SK-N-SH (cell line): ENCODE measurements around the gene RBP5. TPM values are rescaled to one million over a fixed set of nuclear protein-coding genes. Genes with fewer than 3 reads are reported as not detected.

Experiments
- CTCF ChIA-PET: fragments of 300-600, 350-600 bp; formaldehyde crosslinking; extraction: SDS; loops from one replicate; lab custom pipeline; 2021; lab: Yijun Ruan, JAX
- POLR2A ChIA-PET: fragments of 350-600 bp; sonication (Branson Sonifier 250); formaldehyde crosslinking; extraction: SDS; loops from one replicate; lab custom pipeline; 2020; ENCODE audit warnings: antibody characterized with exemption, inconsistent platforms; lab: Yijun Ruan, JAX
- DNase-seq: peaks from one replicate; pipeline ENCODE4 v3.0.0; 2012
- H2AFZ ChIP-seq: fragments of 200-600 bp; sonication (generic); 2 replicates; pipeline ENCODE4 v1.8.1; 2016; ENCODE audit warnings: antibody characterized with exemption, mild to moderate bottlenecking, low read depth
- H3F3A ChIP-seq: fragments of 200-600 bp; sonication (generic); replicated peaks from 2 replicates; pipeline ENCODE3; 2016; ENCODE audit warnings: antibody characterized with exemption, mild to moderate bottlenecking; ENCODE audit not compliant: insufficient read depth
- H3K27ac ChIP-seq, 2 experiments: fragments of 200-500 bp in 1 of 2; fragments of 200-600 bp in 1 of 2; sonication (Bioruptor generic) in 1 of 2; sonication (generic), shearing (Covaris generic) in 1 of 2; 2 replicates each; pipeline versions ENCODE4 v1.5.1 to v1.6.1; 2014 to 2016; ENCODE audit warnings: low read depth in 2 of 2, inconsistent platforms in 1 of 2, low read length in 1 of 2, mild to moderate bottlenecking in 1 of 2, mixed read lengths in 1 of 2
- H3K27me3 ChIP-seq: fragments of 200-600 bp; sonication (generic), shearing (Covaris generic); 2 replicates; pipeline ENCODE4 v1.6.1; 2016; ENCODE audit warnings: mixed run types; ENCODE audit not compliant: insufficient read depth
- H3K36me3 ChIP-seq, 2 experiments: fragments of 200-500 bp in 1 of 2; fragments of 200-600 bp in 1 of 2; sonication (Bioruptor generic) in 1 of 2; sonication (generic) in 1 of 2; replicated peaks in 1 of 2; 2 replicates each; pipeline versions ENCODE3 to v1.5.1; 2014 to 2016; ENCODE audit warnings: low read length in 1 of 2, mild to moderate bottlenecking in 1 of 2; ENCODE audit not compliant: insufficient read depth in 2 of 2, control insufficient read depth in 1 of 2
- H3K4me1 ChIP-seq, 2 experiments: fragments of 200-500 bp in 1 of 2; fragments of 200-600 bp in 1 of 2; sonication (Bioruptor generic) in 1 of 2; sonication (generic), shearing (Covaris generic) in 1 of 2; 2 replicates each; pipeline versions ENCODE4 v1.5.1 to v1.6.1; 2014 to 2016; ENCODE audit warnings: low read depth in 1 of 2, low read length in 1 of 2, mixed run types in 1 of 2; ENCODE audit not compliant: insufficient read depth in 2 of 2, control insufficient read depth in 1 of 2
- H3K4me2 ChIP-seq: fragments of 200-600 bp; sonication (generic), shearing (Covaris generic); 2 replicates; pipeline ENCODE4 v1.6.1; 2017; ENCODE audit warnings: mixed run types
- H3K4me3 ChIP-seq, 2 experiments: fragments of 200-500 bp in 1 of 2; fragments of 200-600 bp in 1 of 2; sonication (Bioruptor generic) in 1 of 2; sonication (generic), shearing (Covaris generic) in 1 of 2; 2 replicates each; pipeline versions ENCODE4 v1.5.1 to v1.8.1; 2014 to 2016; ENCODE audit warnings: low read depth in 2 of 2, inconsistent platforms in 1 of 2, low read length in 1 of 2, mild to moderate bottlenecking in 1 of 2, mixed read lengths in 1 of 2, moderate library complexity in 1 of 2
- H3K79me2 ChIP-seq: fragments of 200-600 bp; sonication (generic); 2 replicates; pipeline ENCODE4 v1.8.1; 2017; ENCODE audit warnings: mild to moderate bottlenecking; ENCODE audit not compliant: insufficient read depth
- H3K9ac ChIP-seq: fragments of 200-600 bp; sonication (generic); 2 replicates; pipeline ENCODE4 v1.6.1; 2017; ENCODE audit warnings: mixed run types
- H3K9me2 ChIP-seq: fragments of 200-600 bp; sonication (generic); 2 replicates; pipeline ENCODE4 v1.6.1; 2017; ENCODE audit warnings: mixed run types
- H3K9me3 ChIP-seq: fragments of 200-600 bp; sonication (generic); 2 replicates; pipeline ENCODE4 v1.6.1; 2017; ENCODE audit warnings: mixed run types, mild to moderate bottlenecking, moderate library complexity
- H4K20me1 ChIP-seq: fragments of 200-600 bp; sonication (generic); 2 replicates; pipeline ENCODE4 v1.6.1; 2017; ENCODE audit warnings: mild to moderate bottlenecking, mixed run types; ENCODE audit not compliant: insufficient read depth
- CHD2 ChIP-seq: fragments of 150-350 bp; IDR thresholded peaks from 2 replicates; pipeline ENCODE4 v1.6.1; 2018; ENCODE audit warnings: low read length; ENCODE audit not compliant: partially characterized antibody
- CTCF ChIP-seq: fragments of 200-600 bp; sonication (generic); IDR thresholded peaks from 2 replicates; pipeline ENCODE4 v1.6.1; 2017; ENCODE audit warnings: antibody characterized with exemption, mild to moderate bottlenecking, moderate library complexity
- ELF1 ChIP-seq: IDR thresholded peaks from 2 replicates; pipeline ENCODE4 v1.4.0; 2012
- EZH2phosphoT487 ChIP-seq: fragments of 200-600 bp; sonication (generic); IDR thresholded peaks from 2 replicates; pipeline ENCODE4 v1.6.1; 2017; ENCODE audit warnings: low read depth, mixed run types, mild to moderate bottlenecking, antibody characterized with exemption, moderate library complexity, borderline replicate concordance
- FOXJ3 ChIP-seq: sonication (generic); formaldehyde crosslinking; IDR thresholded peaks from 2 replicates; pipeline ENCODE4 v1.5.1; 2020; ENCODE audit warnings: mild to moderate bottlenecking, missing genetic modification reagents
- FOXM1 ChIP-seq: IDR thresholded peaks from 2 replicates; pipeline ENCODE4 v1.4.0; 2012; ENCODE audit warnings: low read depth, mild to moderate bottlenecking
- GATA2 ChIP-seq: sonication (generic); formaldehyde crosslinking; IDR thresholded peaks from 2 replicates; pipeline ENCODE4 v1.5.0; 2020; ENCODE audit warnings: mild to moderate bottlenecking, missing genetic modification reagents
- IRF3 ChIP-seq: fragments of 150-350 bp; IDR thresholded peaks from 2 replicates; pipeline ENCODE4 v1.6.1; 2016; ENCODE audit warnings: mild to moderate bottlenecking, low read depth, low read length
- NFIC ChIP-seq: IDR thresholded peaks from 2 replicates; pipeline ENCODE4 v1.4.0; 2012; ENCODE audit warnings: borderline replicate concordance
- POLR2AphosphoS5 ChIP-seq: IDR thresholded peaks from 2 replicates; pipeline ENCODE4 v1.6.1; 2012; ENCODE audit warnings: low read depth, low read length
- RAD21 ChIP-seq: IDR thresholded peaks from 2 replicates; pipeline ENCODE4 v1.6.1; 2012; ENCODE audit warnings: mild to moderate bottlenecking, low read length
- RXRA ChIP-seq: IDR thresholded peaks from 2 replicates; pipeline ENCODE4 v1.4.0; 2012; ENCODE audit warnings: low read depth, mild to moderate bottlenecking, borderline replicate concordance
- SIN3A ChIP-seq: IDR thresholded peaks from 2 replicates; pipeline ENCODE4 v1.6.1; 2012; ENCODE audit warnings: low read depth, mild to moderate bottlenecking, low read length, moderate library complexity, borderline replicate concordance
- SMC3 ChIP-seq: IDR thresholded peaks from 2 replicates; pipeline ENCODE4 v1.6.1; 2012; ENCODE audit warnings: low read depth, low read length, improper control_type of control experiment
- TAF1 ChIP-seq: IDR thresholded peaks from 2 replicates; pipeline ENCODE4 v1.6.1; 2012; ENCODE audit warnings: low read depth, mild to moderate bottlenecking, low read length, moderate library complexity, borderline replicate concordance
- TEAD4 ChIP-seq: IDR thresholded peaks from 2 replicates; pipeline ENCODE4 v1.4.0; 2012; ENCODE audit warnings: mild to moderate bottlenecking, borderline replicate concordance; ENCODE audit not compliant: insufficient read depth
- USF2 ChIP-seq: fragments of 150-350 bp; IDR thresholded peaks from 2 replicates; pipeline ENCODE4 v1.6.1; 2017; ENCODE audit warnings: antibody characterized with exemption, low read length, low read depth, borderline replicate concordance
- YY1 ChIP-seq: IDR thresholded peaks from 2 replicates; pipeline ENCODE4 v1.4.0; 2012; ENCODE audit warnings: low read depth, mild to moderate bottlenecking
- WGBS: methylation state at CpG from one replicate; pipeline ENCODE4 v1.1.6; 2017; ENCODE audit warnings: low lambda C conversion rate; 5-methylcytosine and 5-hydroxymethylcytosine counted together
- polyA plus RNA-seq, 3 experiments: library from polyadenylated mRNA; depleted of rRNA; stranded (reverse); fragments of >200 nt; gene quantifications; 2 replicates each; pipeline ENCODE4 v1.2.3, GENCODE V29; 2012

Gene RBP5
- polyA plus RNA-seq, 1 of the 3 experiments (the other 2 are of a cell fraction): 0.12 TPM

- TF ChIP-seq YY1: no peak
- TF ChIP-seq TAF1: no peak
- TF ChIP-seq TEAD4: no peak
- no peak for TF ChIP-seq FOXM1
- no peak for TF ChIP-seq POLR2AphosphoS5
- no peak for TF ChIP-seq SMC3
- TF ChIP-seq, all 33 proteins: peak for 0
Measured at GRCh38 chr12:7079826-7080125, 48.9 kb downstream of the RBP5 start (continued).

GRCh38 chr12:7078163-7078562 is 50.5 kb downstream of the RBP5 start:
- no peak overlapping the region for H3K4me2 ChIP-seq
- 26% methylated on average over 4 of the region's 4 CpGs for WGBS
- CTCF ChIA-PET: interaction anchor here (0.6 to 1.9 kb wide), 2 partner anchors 10 kb away, joined by 3 to 5 read pairs; no protein-coding TSS in a partner anchor

GRCh38 chr12:7076493-7076892 is 52.2 kb downstream of the RBP5 start:
- H3K9me2 ChIP-seq: no peaks in the 10 kb centered on the region
- TF ChIP-seq ELF1: no peak
- TF ChIP-seq TAF1: no peak
- no peak for TF ChIP-seq GATA2 (CRISPR knock-in tag)
- TF ChIP-seq RAD21: no peak
- TF ChIP-seq SIN3A: no peak
- TF ChIP-seq SMC3: no peak
- TF ChIP-seq NFIC: no peak
- no peak for TF ChIP-seq CHD2
- no peak for TF ChIP-seq USF2
- TF ChIP-seq YY1: no peak
- no peak for TF ChIP-seq EZH2phosphoT487
- TF ChIP-seq IRF3: no peak
- no peak for TF ChIP-seq FOXJ3

More at GRCh38 chr12:7078163-7078562, 50.5 kb downstream of the RBP5 start:
- Histone ChIP-seq H3K27ac (no peak overlapping the region), H3K36me3 (no peaks in the 10 kb centered on the region), H3K9me3 (no peaks in the 10 kb centered on the region), H3K27me3 (no peaks in the 10 kb centered on the region; the same call in 1 of the 2 replicates), H3K4me1 (peaks cover 0 to 3% of the 10 kb centered on the region in 2 experiments; a peak in 1 of 4 replicates), H2AFZ (no peak overlapping the region), H4K20me1 (no peaks in the 10 kb centered on the region), H3K9me2 (no peaks in the 10 kb centered on the region), H3K79me2 (no peaks in the 10 kb centered on the region), H3K9ac (no peak overlapping the region), H3K4me3 (no peak overlapping the region), H3F3A (peaks cover 7% of the 10 kb centered on the region)
- no peak for TF ChIP-seq RXRA
- no peak for TF ChIP-seq TAF1
- 0 out of 2 replicates have a peak, but pooled peaks have one; percentile 14 for TF ChIP-seq CTCF
- POLR2A ChIA-PET: no interaction called here
- no peak for DNase-seq

More at GRCh38 chr12:7076493-7076892, 52.2 kb downstream of the RBP5 start:
- H3K4me2 ChIP-seq: no peak overlapping the region
- DNase-seq: no peak
- peaks cover 0 to 3% of the 10 kb centered on the region in 2 experiments; a peak in 1 of 4 replicates for H3K4me1 ChIP-seq
- H3K27me3 ChIP-seq: peaks cover 9% of the 10 kb centered on the region; the same call in 1 of the 2 replicates
- no peak overlapping the region for H2AFZ ChIP-seq
- no peak overlapping the region for H3K4me3 ChIP-seq
- H3K79me2 ChIP-seq: no peaks in the 10 kb centered on the region
- ChIA-PET POLR2A (no interaction called here), CTCF (interaction anchor here (0.6 to 1.9 kb wide), 7 partner anchors 12 to 112 kb away, joined by 3 to 7 read pairs (median 3); no protein-coding TSS in a partner anchor)
- 66% methylated on average over 4 of the region's 4 CpGs for WGBS
- H3K27ac ChIP-seq: no peak overlapping the region
- no peak overlapping the region for H3K9ac ChIP-seq
- no peaks in the 10 kb centered on the region for H3K9me3 ChIP-seq
- H3F3A ChIP-seq: peaks cover 7% of the 10 kb centered on the region
- no peaks in the 10 kb centered on the region for H3K36me3 ChIP-seq
- H4K20me1 ChIP-seq: no peaks in the 10 kb centered on the region
